GM12891 (cell line): ENCODE measurements around the gene POLR2H.

Source experiments
- PAX5 ChIP-seq: IDR thresholded peaks from 2 replicates; pipeline ENCODE4 v1.6.1; 2011; ENCODE audit warnings: low read length, moderate library complexity, mild to moderate bottlenecking; ENCODE audit not compliant: insufficient read depth, severe bottlenecking
- POLR2A ChIP-seq: IDR thresholded peaks from 2 replicates; pipeline ENCODE4 v1.6.1; 2011; ENCODE audit warnings: low read depth, low read length, control low read depth
- POLR2AphosphoS5 ChIP-seq: IDR thresholded peaks from 2 replicates; pipeline ENCODE4 v1.6.1; 2011; ENCODE audit warnings: low read depth, low read length, control low read depth
- TAF1 ChIP-seq: IDR thresholded peaks from 2 replicates; pipeline ENCODE4 v1.6.1; 2011; ENCODE audit warnings: low read depth, low read length, control low read depth

DNA sequence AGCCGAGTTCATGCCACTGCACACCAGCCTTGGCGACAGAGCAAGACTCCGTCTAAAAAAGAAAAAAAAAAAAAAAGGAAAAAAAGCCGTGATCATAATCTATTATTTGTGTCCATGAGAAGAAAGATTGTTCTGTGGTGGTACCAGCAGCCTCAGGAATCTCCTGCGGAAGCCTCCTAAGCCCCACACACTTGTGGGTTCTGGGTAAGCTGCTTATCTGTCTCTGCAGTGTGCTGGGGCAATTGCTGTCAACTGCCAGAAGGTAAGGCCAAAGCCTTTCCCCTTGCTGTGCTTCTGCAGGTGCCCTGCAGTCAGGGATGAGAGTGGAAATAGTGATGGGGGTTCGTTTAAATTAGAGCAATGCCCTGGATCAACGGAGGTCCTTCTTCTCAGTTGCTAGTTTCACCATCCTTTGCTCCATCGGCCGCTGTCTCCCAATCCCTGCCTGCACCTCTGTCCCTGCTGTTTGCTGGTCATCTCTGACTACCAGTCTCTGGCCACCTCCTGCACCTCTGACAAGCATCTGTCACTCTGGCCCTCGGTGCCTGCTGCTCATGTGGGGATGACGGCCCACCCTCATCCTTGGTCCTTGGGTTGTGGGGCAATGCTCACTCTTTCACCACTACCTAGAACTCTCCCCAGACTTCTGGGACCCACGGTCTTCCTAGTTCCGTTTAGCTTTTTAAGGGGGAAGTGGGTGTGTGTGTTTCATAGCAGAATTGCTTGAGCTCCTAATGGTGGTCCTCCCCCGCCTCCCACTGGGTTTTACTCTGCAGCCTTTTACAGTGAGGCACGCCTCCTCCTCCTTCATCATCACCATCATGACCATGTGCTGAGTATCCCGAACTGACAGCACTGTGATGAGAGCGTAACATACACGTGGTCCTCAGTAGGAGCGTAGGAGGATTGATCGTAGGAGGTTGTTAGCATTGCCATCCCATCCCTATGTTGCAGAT, 43.8 kb downstream of the POLR2H start:
- TF ChIP-seq POLR2A (no peak), PAX5 (no peak), TAF1 (no peak), POLR2AphosphoS5 (no peak)
